AG09309 (cell line): ENCODE results near the gene KCNG3.
A peak's percentile ranks its signal among the peaks of the same experiment; 100 is the strongest.

Experiments
- DNase-seq: peaks from one replicate; pipeline ENCODE4 v3.0.0-alpha.2; 2010; ENCODE audit warnings: low read depth
- H3K4me3 ChIP-seq: 2 replicates; pipeline ENCODE4 v1.5.1; 2011; ENCODE audit warnings: mild to moderate bottlenecking, low read depth, low read length, moderate library complexity; ENCODE audit not compliant: control insufficient read depth
- CTCF ChIP-seq: IDR thresholded peaks from 2 replicates; pipeline ENCODE4 v1.5.1; 2011; ENCODE audit warnings: mild to moderate bottlenecking, low read depth, low read length, inconsistent platforms; ENCODE audit not compliant: insufficient read depth, control insufficient read depth; ENCODE audit errors: missing control alignments

The KCNG3 gene

GRCh38 chr2:42493468-42494354 lies at the start of gene KCNG3:
Gene KCNG3 (minus strand): TSS chr2:42493982. CDS start chr2:42493501, 481 bp downstream.
- no peak for DNase-seq
- no peak for TF ChIP-seq CTCF
- peak within 1 kb of the TSS; percentile 43 for H3K4me3 ChIP-seq

- no peak for DNase-seq
- H3K4me3 ChIP-seq, result no peak overlapping the region
- no peak for TF ChIP-seq CTCF
Measured at GRCh38 chr2:42542871-42543270, 49.1 kb upstream of the KCNG3 start.

GRCh38 chr2:42537493-42537892 lies 43.7 kb upstream of the KCNG3 start:
- no peak for TF ChIP-seq CTCF
- no peak overlapping the region for H3K4me3 ChIP-seq
- DNase-seq, result no peak

- H3K4me3 ChIP-seq, result no peak overlapping the region
- no peak for DNase-seq
- no peak for TF ChIP-seq CTCF
Measured at GRCh38 chr2:42532397-42532796, 38.6 kb upstream of the KCNG3 start.

- no peak for DNase-seq
- no peak for TF ChIP-seq CTCF
- no peak overlapping the region for H3K4me3 ChIP-seq
Measured at GRCh38 chr2:42523341-42523740, 29.6 kb upstream of the KCNG3 start.

- DNase-seq, result no peak
- no peak overlapping the region for H3K4me3 ChIP-seq
- TF ChIP-seq CTCF, result no peak
Measured at GRCh38 chr2:42522035-42522434, 28.3 kb upstream of the KCNG3 start.

GRCh38 chr2:42519624-42520023 lies 25.8 kb upstream of the KCNG3 start:
- no peak for TF ChIP-seq CTCF
- DNase-seq, result no peak

More at GRCh38 chr2:42519624-42520023, 25.8 kb upstream of the KCNG3 start:
- no peak overlapping the region for H3K4me3 ChIP-seq
